Measurements from ENCODE around the gene CTDSPL.

DNA sequence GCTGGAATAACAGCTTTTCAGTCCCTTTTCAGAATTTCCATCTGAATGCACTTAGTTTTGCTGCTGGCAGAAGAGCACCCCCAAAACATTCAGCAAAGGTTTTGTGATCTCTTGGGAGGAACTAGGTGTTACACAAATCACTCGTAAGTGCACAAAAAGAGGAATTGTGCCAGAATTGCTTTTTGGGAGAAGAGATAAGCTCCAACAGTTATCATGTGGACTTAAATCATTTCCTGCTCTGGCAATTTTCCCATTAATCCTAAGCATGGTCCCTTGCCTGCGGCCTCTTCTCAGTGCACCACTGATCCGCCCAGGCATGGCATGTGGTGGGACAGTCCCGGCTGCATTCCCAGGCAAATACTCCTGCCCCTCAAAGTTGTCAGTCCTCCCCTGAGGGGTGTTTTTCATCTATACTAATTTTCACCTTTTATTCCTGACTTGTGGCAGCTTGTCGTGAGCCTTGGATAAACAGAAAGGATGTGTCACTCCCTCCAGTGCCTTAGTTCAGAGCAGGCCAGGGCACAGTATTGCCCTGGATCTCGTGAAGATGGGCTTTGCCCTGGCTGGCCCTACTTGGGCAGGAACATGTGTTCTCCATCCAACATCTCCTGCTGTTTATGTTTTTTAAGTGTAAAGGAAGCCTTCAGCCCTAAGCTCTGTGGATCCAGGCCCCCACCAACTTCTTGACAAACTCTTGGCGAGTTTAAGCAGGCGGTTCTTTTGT, 84.3 kb downstream of the CTDSPL start:
- no peak for TF ChIP-seq EZH2 (IDR thresholded peaks at IDR 0.05; ENCODE audit: insufficient read depth, poor library complexity, severe bottlenecking)
- TF ChIP-seq EZH2phosphoT487 (IDR thresholded peaks at IDR 0.05; ENCODE audit: insufficient read depth, low read depth) = no peak
